Caki2 (cell line): ENCODE measurements around the gene KCNK7. TPM values are rescaled to one million over a fixed set of nuclear protein-coding genes. Genes with fewer than 3 reads are reported as not detected.

ENCODE experiments used
- DNase-seq: peaks from one replicate; pipeline ENCODE4 v3.0.0-alpha.2; 2015; ENCODE audit warnings: low read depth
- in situ Hi-C: cut with HindIII; loops from 2 replicates; pipeline ENCODE4 v1.10.0; 2016; ENCODE audit warnings: low sequenced_read_pairs, low pct_unique_long_range_greater_than_20kb, mixed read lengths
- total RNA-seq: library from RNA; depleted of rRNA; stranded (reverse); fragments of >200 nt; shearing (Covaris generic); gene quantifications from 2 replicates; pipeline ENCODE4 v1.2.3, GENCODE V29; 2014; ENCODE audit warnings: low replicate concordance

KCNK7 gene
- total RNA-seq, 1 experiment from 2014 or later = not detected

DNA sequence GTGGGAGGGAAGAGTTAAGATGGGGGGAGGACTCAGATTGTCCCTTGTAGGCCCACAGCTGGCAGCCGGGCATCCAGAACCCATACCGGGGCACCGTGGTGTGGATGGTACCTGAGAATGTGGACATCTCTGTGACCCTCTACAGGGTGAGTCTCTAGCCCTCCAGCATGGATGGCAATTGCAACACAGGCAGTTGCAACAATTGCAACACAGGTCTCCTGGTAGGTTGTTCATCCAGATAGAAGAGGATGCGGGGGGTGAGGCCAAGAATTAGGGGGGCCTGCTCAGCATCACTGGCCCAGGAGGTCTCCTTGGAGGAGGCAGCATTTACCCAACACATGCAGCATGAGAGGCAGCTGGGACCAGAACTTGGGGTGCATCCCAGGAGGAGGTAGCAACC is 16.3 kb downstream of the KCNK7 start:
- in situ Hi-C loops = no loop called here
- no peak for DNase-seq

DNA sequence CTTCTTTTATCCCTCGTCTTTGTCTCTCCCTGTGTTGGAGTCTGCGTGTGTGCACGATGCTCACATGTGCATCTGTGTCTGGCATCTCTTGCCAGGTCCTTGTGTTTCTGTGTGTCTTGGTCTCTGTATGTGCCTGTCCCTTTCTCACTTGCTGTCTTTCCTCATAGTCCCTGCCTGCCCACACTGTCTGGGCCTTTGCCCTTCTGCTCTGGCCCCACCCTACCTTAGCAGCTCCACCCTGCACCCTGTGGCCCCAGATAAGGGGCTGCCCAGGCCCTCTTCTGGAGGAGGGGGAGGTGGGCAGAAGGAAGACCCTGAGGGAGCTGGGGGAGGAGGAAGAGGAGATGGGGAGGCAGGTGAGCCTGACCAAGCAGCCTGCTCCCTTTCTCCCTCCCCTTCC is 16.9 kb downstream of the KCNK7 start:
- in situ Hi-C loops = no loop called here
- no peak for DNase-seq

DNA sequence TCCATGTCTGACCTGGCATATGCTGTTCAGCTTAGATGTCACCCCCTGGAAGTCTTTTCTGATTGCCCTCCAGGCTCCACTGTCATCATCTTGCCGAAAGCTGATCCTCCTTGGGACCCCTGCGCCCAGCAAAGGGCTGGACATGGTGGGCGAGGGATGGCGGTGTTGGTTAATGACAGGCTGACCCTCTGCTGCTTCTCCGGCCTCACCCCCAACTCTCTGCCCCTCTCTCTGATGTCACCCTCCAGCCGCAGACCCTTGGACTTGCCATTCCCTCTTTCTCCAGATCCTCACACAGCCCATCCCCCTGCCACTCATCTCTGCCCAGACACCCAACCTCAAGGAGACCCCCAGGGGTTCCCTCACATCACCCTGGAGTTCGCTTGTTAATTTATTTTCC is 17.5 kb downstream of the KCNK7 start:
- DNase-seq = no peak
- in situ Hi-C loops = no loop called here

DNA sequence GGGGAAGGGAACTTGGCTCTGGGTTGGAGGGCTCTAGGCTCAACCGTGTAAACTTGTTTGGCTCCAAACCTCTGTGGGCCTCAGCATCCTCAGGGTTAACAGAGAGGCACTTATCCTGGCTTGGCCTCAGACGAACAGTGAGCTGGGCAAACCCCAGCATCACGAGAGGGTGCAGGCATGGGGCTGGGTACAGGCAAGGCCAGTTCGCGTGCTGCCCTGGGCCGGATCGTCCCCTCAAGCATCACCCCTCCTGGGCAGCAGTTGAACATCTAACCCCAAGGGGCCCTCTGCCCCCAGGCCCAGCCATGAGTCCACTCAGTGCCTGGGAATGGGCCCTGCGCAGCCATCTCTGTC is 17.9 kb downstream of the KCNK7 start:
- no peak for DNase-seq
- in situ Hi-C loops = no loop called here

DNA sequence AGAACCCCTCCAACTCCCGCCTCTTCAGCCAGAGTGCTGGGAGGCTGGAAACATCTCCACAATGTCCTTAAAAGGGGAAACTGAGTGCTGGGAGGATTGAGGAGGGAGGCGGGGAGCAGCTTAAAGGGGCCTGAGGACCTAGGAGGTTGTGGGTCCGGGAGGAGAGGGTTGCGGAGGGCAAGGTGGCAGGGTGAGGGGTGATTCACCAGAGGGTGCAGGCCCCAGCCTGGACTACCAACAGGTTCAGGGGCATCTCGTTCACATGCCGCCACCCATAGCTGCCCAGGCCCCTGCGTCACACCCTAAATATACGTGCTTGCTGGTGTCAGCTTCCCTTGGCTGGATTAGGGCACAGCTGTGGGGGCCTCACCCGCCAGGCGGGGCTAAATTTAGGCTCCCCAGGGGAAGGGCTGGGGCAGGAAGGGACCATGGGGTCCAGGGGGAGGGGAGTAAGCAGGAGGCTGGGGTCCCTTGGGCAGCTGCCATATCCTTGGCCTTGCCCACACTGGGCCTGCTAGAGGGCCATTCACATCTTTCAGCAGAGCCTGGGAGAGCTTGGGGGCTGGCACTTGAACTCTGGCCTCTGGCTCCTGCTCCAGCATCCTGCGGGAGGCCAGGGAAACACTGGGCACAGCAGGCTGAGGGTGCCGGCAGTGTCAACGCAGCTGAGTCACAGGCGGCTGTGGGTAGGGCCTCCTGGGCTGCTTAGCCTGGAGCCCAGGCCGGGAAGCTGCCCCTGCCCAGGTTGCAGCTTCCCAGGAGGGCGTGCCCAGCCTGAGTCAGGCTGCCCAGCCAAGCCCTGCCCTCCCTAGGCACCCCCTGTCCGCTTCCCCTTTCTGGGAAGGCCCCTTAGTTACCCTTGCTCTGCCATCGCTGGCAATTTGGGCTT is 18.5 kb downstream of the KCNK7 start:
- in situ Hi-C loops = no loop called here
- peak; percentile 71 for DNase-seq

DNA sequence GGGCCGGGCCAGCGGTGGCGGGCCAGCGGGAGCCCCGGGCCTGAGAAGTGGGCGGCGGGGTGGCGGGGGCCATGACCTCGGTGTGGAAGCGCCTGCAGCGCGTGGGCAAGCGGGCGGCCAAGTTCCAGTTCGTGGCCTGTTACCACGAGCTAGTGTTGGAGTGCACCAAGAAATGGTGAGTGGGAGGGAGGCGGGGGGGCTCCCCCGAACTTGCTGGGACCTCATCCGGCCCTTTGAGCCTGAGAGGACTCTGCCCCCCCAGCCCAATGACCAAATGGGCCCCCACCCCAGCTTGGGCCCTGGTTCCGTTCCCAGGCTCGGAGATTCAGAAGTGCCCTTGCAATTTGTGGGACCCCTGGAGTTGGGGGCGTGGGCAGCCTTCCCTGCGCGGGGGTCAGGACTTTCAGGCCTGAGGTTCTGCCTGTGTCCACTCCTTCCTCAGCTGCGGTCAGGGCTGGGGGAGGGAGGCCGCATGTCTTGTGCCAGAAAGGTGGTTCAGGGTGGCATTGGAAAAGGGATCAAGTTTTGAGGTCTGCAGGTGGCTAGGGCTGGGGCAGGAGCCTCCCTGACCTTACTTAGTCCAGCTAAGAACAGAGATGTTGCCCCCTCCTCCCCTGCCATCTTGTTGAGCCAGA is 19.3 kb downstream of the KCNK7 start:
- DNase-seq = no peak
- in situ Hi-C loops = no loop called here

DNA sequence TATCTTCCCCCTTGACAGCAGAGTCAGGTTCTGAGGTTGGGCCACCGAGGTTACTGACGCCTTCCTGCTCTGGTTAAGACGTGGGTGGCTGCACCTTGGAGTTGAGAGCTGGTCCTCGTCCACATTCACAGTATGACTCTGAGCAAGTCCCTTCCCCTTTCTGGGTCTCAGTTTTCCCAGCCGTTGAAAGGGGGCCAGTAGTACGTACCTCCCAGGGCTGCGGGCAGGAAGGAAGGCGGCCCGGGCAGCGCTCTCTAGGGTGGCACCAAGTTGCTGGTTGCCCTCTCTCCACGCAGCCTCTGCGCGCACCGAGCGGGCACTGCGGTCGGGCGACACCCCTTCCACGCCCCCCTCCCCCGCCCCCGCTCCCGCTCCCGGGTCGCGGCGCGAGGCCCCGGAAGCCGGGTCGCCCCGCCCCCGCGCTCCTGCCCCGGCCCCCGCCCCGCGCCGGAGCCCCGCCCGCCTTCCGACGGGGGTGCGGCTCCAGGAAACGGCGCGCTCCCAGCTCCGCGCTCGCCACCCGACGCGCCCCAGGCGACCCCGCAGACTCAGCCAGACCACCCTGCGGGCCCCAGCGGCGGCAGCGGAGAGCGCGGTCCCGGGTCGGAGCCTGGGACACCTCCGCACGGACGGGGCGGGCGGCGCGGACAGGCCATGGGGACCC is 19.9 kb downstream of the KCNK7 start, which contains the start of gene EHBP1L1:
EHBP1L1 (plus strand) TSS at position 486 of the 664 bp plus-strand sequence. CDS start 250 bp downstream, outside the sequence.
- DNase-seq = peak; percentile 66
- in situ Hi-C loops = no loop called here

DNA sequence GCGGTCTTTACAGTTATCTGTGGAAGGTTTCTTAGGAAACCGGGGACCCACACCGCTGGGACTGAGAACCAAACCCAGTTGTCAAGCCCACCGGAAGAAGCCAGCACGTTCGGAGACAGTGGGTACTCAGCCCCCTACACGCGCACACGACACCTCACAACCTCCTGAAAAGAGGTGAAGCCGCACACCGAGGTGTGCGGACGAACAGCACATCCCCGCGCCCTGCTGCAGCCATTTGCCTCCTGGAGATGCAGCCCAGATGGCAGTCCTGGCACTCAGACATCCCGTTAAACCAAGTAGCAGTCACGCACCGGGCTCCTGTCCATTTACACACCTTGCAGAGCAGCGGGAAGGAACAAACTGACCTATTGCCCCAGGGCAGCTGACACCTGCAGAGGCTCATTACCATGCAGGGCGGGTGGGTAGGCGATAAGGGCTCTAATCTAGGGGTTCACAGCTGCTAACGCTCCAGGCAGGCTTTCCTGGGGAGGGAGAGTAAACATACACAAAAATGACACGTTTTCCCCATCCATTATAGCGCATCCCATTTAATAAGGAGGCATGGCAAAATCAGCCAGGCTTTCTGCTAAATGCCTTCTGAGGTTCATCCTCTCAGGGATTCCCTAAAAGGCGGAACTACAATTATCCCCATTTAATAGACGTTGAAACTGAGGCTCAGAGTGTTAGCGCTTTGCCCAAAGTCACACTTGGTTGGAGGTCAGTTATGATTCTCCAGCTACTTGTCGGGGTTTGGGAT is 20.6 kb downstream of the KCNK7 start:
- DNase-seq = no peak
- in situ Hi-C loops = no loop called here

DNA sequence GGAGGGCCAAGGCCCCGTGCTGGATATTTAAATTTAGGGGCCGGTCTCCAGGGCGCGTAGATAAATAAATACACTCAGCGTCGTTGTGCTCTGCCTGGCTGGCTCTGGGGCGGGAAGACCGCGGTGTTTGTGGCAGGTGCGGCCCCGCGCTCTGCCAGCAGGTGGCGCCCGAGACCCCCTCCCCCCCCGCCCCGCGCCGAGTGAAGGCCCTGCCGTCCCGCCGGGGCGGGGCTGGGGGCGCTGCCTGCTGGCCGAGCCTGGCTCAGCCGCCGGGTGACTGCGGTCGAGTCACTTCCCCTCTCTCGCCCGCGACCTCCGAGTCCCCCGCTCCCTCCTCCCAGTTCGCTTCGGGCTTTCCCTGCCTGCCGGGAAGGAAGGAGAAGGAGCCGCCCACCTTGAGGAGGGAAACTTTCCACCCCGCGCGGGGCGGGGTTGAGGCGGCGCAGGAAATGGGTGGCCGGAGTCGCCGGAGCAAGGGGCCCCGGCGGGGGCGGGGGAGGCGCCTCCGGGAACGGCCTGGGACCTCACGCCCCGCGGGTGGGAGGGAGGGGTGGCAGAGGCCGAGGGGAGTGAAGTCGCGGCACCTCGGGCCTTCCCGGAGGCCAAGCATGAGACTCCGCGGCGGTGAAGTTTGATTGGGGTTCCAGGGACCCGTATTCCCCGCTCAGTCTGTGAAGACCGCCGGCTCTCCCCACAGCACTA is 21.3 kb downstream of the KCNK7 start:
- peak; percentile 98 for DNase-seq
- in situ Hi-C loops = no loop called here

DNA sequence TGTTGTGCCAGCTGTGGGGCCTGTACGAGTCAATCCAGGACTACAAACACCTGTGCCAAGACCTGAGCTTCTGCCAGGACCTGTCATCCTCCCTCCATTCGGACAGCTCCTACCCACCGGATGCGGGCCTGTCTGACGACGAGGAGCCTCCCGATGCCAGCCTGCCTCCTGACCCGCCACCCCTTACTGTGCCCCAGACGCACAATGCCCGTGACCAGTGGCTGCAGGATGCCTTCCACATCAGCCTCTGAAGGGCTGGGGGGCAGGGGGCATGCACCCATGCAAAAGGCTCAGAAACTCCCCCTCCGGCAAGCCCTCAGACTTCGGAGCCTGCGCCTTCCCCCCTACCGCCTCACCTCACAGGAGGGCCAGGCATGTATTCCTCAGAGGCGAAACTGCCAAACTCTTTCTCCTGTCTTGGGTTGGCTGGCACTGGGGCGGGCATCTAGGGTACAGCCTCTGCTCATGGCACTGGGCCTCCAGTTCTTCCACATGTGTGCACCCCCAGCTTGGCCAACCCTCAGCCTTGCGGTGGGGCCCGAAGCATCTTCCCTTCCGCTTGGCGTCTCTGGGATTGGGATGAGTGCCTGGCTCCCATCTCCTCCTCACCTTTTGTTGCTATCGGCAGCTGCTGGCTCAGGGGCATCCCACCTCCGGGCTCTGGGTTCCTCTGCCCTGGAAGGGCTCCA is 22.1 kb downstream of the KCNK7 start:
- in situ Hi-C loops = no loop called here
- no peak for DNase-seq

DNA sequence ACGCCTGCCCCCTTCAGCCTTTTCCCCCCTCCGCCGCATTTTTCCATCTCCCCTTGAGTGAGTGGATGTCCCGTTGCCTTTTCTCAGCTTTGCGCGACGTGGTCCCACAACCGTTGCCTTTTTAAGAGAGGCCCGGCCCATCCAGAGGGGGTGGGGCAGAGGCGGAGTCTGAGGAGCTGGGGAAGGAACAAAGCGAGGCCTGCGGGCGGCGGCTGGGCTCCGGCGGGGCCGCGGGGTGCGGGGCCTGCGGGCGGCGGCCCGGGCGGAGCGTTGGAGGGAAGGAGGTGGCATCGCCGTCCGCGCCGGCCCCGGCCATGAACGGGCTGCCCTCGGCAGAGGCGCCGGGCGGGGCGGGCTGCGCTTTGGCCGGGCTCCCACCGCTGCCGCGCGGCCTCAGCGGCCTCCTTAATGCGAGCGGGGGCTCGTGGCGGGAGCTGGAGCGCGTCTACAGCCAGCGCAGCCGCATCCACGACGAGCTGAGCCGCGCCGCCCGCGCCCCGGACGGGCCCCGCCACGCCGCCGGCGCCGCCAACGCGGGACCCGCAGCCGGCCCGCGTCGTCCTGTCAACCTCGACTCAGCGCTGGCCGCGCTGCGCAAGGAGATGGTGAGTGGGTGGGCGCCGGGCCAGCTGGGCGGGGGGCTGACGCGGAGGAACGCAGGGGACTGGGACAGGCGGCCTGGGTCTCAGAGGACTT is 23.1 kb downstream of the KCNK7 start, which contains the start of gene FAM89B:
FAM89B (plus strand) TSS at position 183 of the 696 bp plus-strand sequence; CDS start at position 315, 132 bp downstream.
- in situ Hi-C loops = no loop called here
- DNase-seq = peak; percentile 77

DNA sequence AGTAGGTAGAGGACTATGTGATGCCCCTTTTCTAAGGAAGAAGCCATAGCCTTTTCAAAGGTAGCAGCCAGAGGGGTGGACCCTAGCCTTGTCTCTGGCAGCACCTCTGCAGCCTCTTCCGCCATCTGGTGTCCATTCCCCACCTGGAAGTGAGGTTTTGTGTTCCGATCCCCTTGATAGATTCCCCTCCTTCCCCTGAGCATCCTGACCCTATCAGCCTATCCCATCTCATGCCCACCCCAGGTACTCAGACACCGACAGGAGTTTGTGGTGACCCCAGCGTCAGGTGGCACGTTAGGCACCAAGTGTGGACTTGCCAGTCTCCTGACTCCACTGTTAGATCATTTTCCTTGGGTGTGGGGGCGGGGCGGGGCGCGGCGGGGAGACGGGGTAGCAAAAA is 23.7 kb downstream of the KCNK7 start:
- peak; percentile 69 for DNase-seq
- in situ Hi-C loops = no loop called here

DNA sequence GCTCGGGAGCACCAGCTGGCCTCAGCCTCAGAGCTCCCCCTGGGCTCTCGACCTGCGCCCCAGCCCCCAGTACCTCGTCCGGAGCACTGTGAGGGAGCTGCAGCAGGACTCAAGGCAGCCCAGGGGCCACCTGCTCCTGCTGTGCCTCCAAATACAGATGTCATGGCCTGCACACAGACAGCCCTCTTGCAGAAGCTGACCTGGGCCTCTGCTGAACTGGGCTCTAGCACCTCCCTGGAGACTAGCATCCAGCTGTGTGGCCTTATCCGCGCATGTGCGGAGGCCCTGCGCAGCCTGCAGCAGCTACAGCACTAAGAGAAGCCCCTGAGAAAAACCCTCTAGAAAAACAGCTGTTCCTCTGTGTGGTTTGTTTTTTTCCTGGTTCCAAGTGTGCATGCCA is 24.2 kb downstream of the KCNK7 start:
- in situ Hi-C loops = no loop called here
- DNase-seq = no peak

DNA sequence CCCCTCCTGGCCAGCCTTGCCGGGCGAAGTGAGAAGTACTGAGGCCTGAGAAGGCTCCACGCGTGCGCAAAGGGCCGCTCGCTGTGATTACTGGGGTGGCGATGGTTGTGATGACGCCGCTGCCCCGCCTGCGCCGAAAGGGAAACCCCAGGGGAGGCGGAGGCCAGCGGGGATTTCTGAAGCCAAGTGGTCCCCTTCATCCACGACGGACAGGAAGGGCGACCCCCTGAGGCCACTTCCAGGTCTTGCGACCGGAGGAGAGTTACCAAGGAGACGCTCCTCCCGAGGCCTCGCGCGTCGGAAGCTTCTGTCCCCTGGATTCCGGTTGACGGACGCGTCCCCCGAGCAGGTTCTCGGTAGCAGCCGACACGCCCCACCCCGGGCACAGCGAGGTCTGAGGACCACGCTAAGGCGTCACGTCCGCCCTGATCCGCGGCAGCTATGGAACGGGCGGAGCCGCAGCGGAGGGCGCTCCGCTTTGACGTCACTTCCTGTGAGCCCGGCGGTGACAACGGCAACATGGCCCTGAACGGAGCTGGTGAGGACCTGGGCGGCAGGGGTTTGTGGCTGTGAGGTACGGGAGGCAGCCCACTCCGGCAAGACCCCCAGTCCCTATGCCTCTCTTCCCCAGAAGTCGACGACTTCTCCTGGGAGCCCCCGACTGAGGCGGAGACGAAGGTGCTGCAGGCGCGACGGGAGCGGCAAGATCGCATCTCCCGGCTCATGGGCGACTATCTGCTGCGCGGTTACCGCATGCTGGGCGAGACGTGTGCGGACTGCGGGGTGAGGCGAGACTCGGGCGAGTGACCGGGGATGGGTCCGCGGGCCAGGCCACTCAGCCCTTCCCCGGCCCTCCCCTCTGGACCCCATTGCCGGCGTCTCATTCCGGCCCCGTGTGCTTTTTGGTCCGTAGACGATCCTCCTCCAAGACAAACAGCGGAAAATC is 25.4 kb downstream of the KCNK7 start, which contains the start of gene ZNRD2:
ZNRD2 (plus strand) TSS at position 505 of the 946 bp plus-strand sequence; CDS start at position 520, 15 bp downstream.
- in situ Hi-C loops = no loop called here
- peak; percentile 99 for DNase-seq

DNA sequence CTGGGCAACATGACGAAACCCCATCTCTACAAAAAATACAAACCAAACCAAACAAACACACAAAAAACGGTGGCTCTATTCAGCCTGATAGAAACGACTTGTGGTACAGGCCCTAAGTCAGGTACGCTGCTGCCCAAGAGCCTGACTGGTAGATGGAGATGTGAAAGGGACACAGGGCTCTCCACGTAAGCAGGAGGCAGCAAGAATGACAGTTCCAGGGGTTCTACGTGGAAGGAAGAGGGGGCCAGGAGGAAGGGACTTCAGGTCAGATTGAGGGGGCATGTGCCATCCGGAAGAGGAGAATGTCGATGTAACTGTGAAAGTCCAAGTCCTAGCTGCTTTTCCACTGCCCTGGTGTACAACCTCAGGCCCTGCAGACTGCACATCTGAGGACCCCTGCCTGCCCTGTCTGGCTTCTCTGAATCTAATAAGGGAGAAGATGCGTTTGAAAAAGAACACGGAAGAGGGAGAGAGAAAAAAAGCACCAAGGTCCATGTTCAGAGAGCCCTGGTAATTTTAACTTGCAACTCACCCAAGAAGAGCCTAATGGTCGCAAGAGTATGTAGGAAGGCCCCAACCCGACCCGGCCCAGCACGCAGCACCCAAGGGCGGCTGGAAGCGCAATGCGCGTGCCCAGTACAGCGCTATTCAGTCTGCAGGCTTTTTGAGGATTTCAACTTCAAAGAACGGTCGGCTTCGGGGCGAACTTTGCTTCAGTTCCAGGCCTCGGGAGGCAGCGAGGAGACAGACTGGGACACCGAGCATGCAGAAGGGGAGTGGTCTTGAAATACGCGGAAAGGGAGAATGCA is 26.2 kb downstream of the KCNK7 start:
- no peak for DNase-seq
- in situ Hi-C loops = no loop called here
